IPS-20b (cell line): ENCODE measurements around the gene SEMA3D.

ENCODE experiments used
- H3K27ac ChIP-seq: one replicate; pipeline ENCODE4 v1.5.1; 2013; ENCODE audit warnings: low read length
- H3K27me3 ChIP-seq: 2 replicates; pipeline ENCODE4 v1.6.1; 2013; ENCODE audit warnings: mild to moderate bottlenecking, low read length, inconsistent platforms; ENCODE audit not compliant: insufficient read depth
- H3K36me3 ChIP-seq: 2 replicates; pipeline ENCODE4 v1.6.1; 2013; ENCODE audit warnings: low read depth, mild to moderate bottlenecking, inconsistent platforms, low read length, moderate library complexity; ENCODE audit not compliant: insufficient read depth
- H3K4me1 ChIP-seq: 2 replicates; pipeline ENCODE4 v1.6.1; 2013; ENCODE audit warnings: mild to moderate bottlenecking, control low read depth, inconsistent platforms, low read length, moderate library complexity; ENCODE audit not compliant: insufficient read depth
- H3K4me3 ChIP-seq: 2 replicates; pipeline ENCODE4 v1.5.1; 2013; ENCODE audit warnings: mild to moderate bottlenecking, low read length, inconsistent platforms
- H3K9ac ChIP-seq: 2 replicates; pipeline ENCODE4 v1.6.1; 2013; ENCODE audit warnings: low read depth, mild to moderate bottlenecking, inconsistent platforms, low read length, moderate library complexity
- H3K9me3 ChIP-seq: 2 replicates; pipeline ENCODE4 v1.6.1; 2013; ENCODE audit warnings: mild to moderate bottlenecking, low read depth, low read length, inconsistent platforms; ENCODE audit not compliant: insufficient read depth

SEMA3D gene

GRCh38 chr7:85052056-85052737 lies 134.7 kb downstream of the SEMA3D start:
- H3K9ac ChIP-seq = no peak overlapping the region
- no peaks in the 10 kb centered on the region for H3K27me3 ChIP-seq
- H3K27ac ChIP-seq = no peak overlapping the region
- no peaks in the 10 kb centered on the region for H3K36me3 ChIP-seq
- H3K9me3 ChIP-seq = no peaks in the 10 kb centered on the region
- H3K4me1 ChIP-seq = peaks cover 3% of the 10 kb centered on the region; the same call in 1 of the 2 replicates
- H3K4me3 ChIP-seq = no peak overlapping the region

DNA sequence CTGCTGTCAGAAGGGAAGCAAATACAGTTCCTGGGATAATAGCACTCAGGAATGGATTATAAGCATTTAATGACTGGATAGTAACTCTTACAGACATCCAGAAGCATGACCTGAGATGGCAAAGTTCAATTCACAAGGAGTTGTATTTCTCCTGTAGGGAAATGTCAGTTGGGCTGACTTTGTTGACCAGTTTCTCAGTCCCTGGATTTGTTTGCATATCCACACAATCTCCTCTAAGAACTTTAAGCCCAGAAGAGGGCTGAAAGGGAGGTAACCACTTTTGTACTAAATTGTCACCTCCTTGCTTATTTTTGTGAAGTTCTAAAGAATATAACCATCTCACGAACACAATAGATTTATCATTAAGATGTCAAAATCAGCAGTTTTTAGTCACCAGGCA lies 140.3 kb downstream of the SEMA3D start:
- no peaks in the 10 kb centered on the region for H3K9me3 ChIP-seq
- no peaks in the 10 kb centered on the region; the same call in 1 of the 2 replicates for H3K4me1 ChIP-seq
- no peaks in the 10 kb centered on the region for H3K36me3 ChIP-seq
- no peaks in the 10 kb centered on the region for H3K27me3 ChIP-seq
- no peak overlapping the region for H3K9ac ChIP-seq
- H3K4me3 ChIP-seq = no peak overlapping the region
- no peak overlapping the region for H3K27ac ChIP-seq

DNA sequence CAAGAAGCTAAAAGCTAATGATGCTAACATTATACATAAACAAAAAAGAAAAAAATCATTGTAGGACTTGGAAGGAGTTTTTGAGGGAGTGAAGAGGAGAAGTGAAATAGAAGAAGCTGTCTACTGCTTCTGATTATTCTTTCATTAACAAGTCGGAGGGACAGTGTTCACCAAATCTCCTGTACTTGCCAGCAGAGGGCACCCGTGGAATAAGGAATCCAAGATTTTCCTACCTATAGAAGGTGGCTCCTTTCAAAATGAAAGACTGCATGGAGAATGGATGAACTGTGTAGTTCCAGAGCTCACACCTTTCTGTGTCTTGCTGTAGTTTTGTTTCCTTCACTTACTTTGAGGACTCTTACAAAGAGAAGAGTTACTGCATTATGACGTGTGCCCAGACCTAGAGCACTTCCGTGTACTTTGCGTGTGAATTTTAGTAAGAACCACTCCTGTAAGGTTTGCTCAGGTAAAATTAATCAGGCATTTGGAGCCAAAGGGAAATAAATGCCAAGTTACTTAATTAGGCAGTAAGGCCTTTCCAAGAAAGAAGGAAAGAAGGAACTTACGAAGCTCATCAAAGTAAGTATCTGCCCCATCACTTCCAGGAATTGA lies 145.1 kb downstream of the SEMA3D start:
- no peaks in the 10 kb centered on the region; the same call in 1 of the 2 replicates for H3K4me1 ChIP-seq
- no peak overlapping the region for H3K4me3 ChIP-seq
- no peak overlapping the region for H3K9ac ChIP-seq
- no peak overlapping the region for H3K27ac ChIP-seq
- no peaks in the 10 kb centered on the region for H3K36me3 ChIP-seq
- no peaks in the 10 kb centered on the region for H3K9me3 ChIP-seq
- no peaks in the 10 kb centered on the region for H3K27me3 ChIP-seq

DNA sequence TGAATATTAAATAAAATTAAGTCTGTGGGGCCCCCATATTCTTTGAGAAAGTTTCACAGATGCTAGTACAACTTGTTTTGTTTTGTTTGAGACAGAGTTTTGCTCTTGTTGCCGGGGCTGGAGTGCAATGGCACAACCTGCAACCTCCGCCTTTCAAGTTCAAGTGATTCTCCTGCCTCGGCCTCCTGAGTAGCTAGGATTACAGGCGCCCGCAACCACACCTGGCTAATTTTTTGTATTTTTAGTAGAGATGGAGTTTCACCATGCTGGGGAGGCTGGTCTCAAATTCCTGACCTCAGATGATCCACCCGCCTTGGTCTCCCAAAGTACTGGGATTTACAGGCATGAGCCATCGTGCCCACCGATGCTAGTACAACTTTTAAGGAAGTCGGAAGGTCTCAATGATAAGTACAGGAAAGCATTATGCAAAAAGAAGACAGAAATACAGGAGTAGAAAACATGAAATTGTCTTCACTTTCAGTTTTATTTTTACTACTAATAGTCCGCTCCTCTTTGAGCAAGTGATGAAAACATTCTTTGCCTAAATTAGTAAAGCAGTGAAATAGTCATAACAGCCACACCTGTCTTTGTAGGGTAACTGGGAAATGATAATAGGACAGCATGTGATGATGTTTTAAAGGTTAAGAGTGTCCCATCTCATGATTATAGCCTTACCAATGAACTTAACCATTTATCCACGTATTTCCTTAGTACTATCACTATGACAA lies 147.5 kb downstream of the SEMA3D start:
- Histone ChIP-seq H3K4me1 (no peaks in the 10 kb centered on the region), H3K9me3 (no peaks in the 10 kb centered on the region), H3K36me3 (no peaks in the 10 kb centered on the region), H3K4me3 (no peak overlapping the region), H3K9ac (no peak overlapping the region), H3K27me3 (no peaks in the 10 kb centered on the region), H3K27ac (no peak overlapping the region)

DNA sequence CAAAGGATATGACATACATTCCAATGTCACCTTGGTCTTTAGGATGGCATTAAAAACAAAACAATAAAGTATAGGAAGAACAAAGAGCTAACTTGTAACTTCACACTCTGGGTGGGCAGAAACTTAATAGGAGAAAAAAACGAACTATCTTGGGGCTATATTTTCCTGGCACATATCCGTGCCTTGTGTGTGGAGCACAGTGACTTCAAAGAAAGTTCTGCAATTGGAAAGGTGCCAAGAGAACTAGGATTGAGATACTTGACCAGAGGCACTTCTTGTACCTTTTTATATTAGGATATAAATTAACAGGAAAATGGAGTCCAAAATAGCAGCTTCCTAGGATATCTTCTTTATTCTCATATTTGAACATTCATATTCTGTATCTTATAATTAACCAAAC lies 148.4 kb downstream of the SEMA3D start:
- Histone ChIP-seq H3K36me3 (no peaks in the 10 kb centered on the region), H3K4me3 (no peak overlapping the region), H3K27me3 (no peaks in the 10 kb centered on the region), H3K4me1 (no peaks in the 10 kb centered on the region), H3K9me3 (no peaks in the 10 kb centered on the region), H3K27ac (no peak overlapping the region), H3K9ac (no peak overlapping the region)

GRCh38 chr7:85033263-85033662 lies 153.6 kb downstream of the SEMA3D start:
- no peaks in the 10 kb centered on the region for H3K27me3 ChIP-seq
- no peaks in the 10 kb centered on the region for H3K36me3 ChIP-seq
- H3K4me3 ChIP-seq = no peak overlapping the region
- H3K4me1 ChIP-seq = no peaks in the 10 kb centered on the region
- no peak overlapping the region for H3K9ac ChIP-seq
- no peaks in the 10 kb centered on the region for H3K9me3 ChIP-seq
- no peak overlapping the region for H3K27ac ChIP-seq

GRCh38 chr7:85031475-85031874 lies 155.4 kb downstream of the SEMA3D start:
- H3K27ac ChIP-seq = no peak overlapping the region
- no peaks in the 10 kb centered on the region for H3K36me3 ChIP-seq
- H3K9me3 ChIP-seq = no peaks in the 10 kb centered on the region
- H3K4me1 ChIP-seq = no peaks in the 10 kb centered on the region
- no peak overlapping the region for H3K4me3 ChIP-seq
- H3K9ac ChIP-seq = no peak overlapping the region
- H3K27me3 ChIP-seq = no peaks in the 10 kb centered on the region

GRCh38 chr7:85030893-85031292 lies 156.0 kb downstream of the SEMA3D start:
- H3K9ac ChIP-seq = no peak overlapping the region
- H3K36me3 ChIP-seq = no peaks in the 10 kb centered on the region
- no peaks in the 10 kb centered on the region for H3K4me1 ChIP-seq
- H3K4me3 ChIP-seq = no peak overlapping the region
- no peak overlapping the region for H3K27ac ChIP-seq
- no peaks in the 10 kb centered on the region for H3K9me3 ChIP-seq
- H3K27me3 ChIP-seq = no peaks in the 10 kb centered on the region

GRCh38 chr7:85025312-85025756 lies 161.5 kb downstream of the SEMA3D start:
- no peaks in the 10 kb centered on the region for H3K27me3 ChIP-seq
- H3K36me3 ChIP-seq = no peaks in the 10 kb centered on the region
- H3K4me3 ChIP-seq = no peak overlapping the region
- H3K27ac ChIP-seq = no peak overlapping the region
- no peak overlapping the region for H3K9ac ChIP-seq
- H3K9me3 ChIP-seq = no peaks in the 10 kb centered on the region
- H3K4me1 ChIP-seq = no peaks in the 10 kb centered on the region

DNA sequence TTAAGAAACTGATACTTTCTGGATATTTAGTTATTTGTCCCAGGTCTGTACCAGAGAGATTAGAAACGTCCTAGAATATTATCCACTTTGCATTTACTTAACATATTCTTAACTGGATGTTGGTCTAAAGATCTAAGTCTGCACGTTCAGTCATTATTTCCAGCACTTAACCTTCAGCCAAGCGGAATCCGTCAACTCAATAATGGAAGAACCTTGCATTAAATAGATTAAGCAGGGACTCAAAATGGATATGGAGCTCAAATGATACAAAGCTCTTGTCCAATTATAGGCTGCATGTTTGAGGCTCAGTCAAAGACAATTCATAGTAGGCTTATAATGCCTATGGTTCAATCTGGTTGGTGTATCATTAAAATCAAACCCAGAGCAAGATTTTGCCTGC lies 162.9 kb downstream of the SEMA3D start:
- H3K4me1 ChIP-seq = peaks cover 13% of the 10 kb centered on the region; the same call in 1 of the 2 replicates
- no peak overlapping the region for H3K27ac ChIP-seq
- H3K9me3 ChIP-seq = no peaks in the 10 kb centered on the region
- H3K36me3 ChIP-seq = no peaks in the 10 kb centered on the region
- no peaks in the 10 kb centered on the region for H3K27me3 ChIP-seq
- H3K9ac ChIP-seq = no peak overlapping the region
- H3K4me3 ChIP-seq = no peak overlapping the region

GRCh38 chr7:85023066-85023712 lies 163.7 kb downstream of the SEMA3D start:
- no peaks in the 10 kb centered on the region for H3K9me3 ChIP-seq
- peaks cover 14% of the 10 kb centered on the region; the same call in 1 of the 2 replicates for H3K4me1 ChIP-seq
- H3K36me3 ChIP-seq = no peaks in the 10 kb centered on the region
- H3K27ac ChIP-seq = no peak overlapping the region
- no peaks in the 10 kb centered on the region for H3K27me3 ChIP-seq
- no peak overlapping the region for H3K9ac ChIP-seq
- no peak overlapping the region for H3K4me3 ChIP-seq
